GM21367 (cell line): ENCODE data around the gene CCNG1.
"Not testable (repeated sequence)": the region's sequence is repeated elsewhere in the genome, so short reads cannot be mapped to it uniquely, and the experiment has no call there.

Experiments
- ATAC-seq: cut with Tn5 transposase; IDR thresholded peaks from one replicate; pipeline ENCODE4 v1.9.1; 2021; ENCODE audit not compliant: unreplicated experiment

Gene CCNG1

GRCh38 chr5:163440954-163441353 is 3.6 kb downstream of the CCNG1 start:
- ATAC-seq, result no peak

GRCh38 chr5:163444526-163444925 is 7.1 kb downstream of the CCNG1 start:
- ATAC-seq, result no peak

- ATAC-seq, result no peak
These were observed 8.0 kb downstream of the CCNG1 start for GRCh38 chr5:163445345-163445744.

GRCh38 chr5:163447191-163447590 is 9.8 kb downstream of the CCNG1 start:
- no peak for ATAC-seq

- no peak for ATAC-seq
These were observed 10.5 kb downstream of the CCNG1 start for GRCh38 chr5:163447875-163448274.

GRCh38 chr5:163448491-163448890 is 11.1 kb downstream of the CCNG1 start:
- no peak for ATAC-seq

- no peak for ATAC-seq
These were observed 14.1 kb downstream of the CCNG1 start for GRCh38 chr5:163451489-163451888.

GRCh38 chr5:163453705-163454104 is 16.3 kb downstream of the CCNG1 start:
- ATAC-seq, result no peak

- ATAC-seq, result not testable (repeated sequence)
These were observed 18.0 kb downstream of the CCNG1 start for GRCh38 chr5:163455406-163455805.

GRCh38 chr5:163456029-163456589 is 18.7 kb downstream of the CCNG1 start:
- no peak for ATAC-seq

- no peak for ATAC-seq
These were observed 19.4 kb downstream of the CCNG1 start for GRCh38 chr5:163456840-163457239.

- no peak for ATAC-seq
These were observed 21.5 kb downstream of the CCNG1 start for GRCh38 chr5:163458778-163459385.

GRCh38 chr5:163459462-163459818 is 22.0 kb downstream of the CCNG1 start:
- peak; percentile 1 for ATAC-seq

GRCh38 chr5:163459819-163460561 is 22.6 kb downstream of the CCNG1 start, which contains the start of gene NUDCD2:
TSS of gene NUDCD2 (minus strand) at chr5:163460102. CDS start at chr5:163460050, 52 bp downstream.
- peak; percentile 82 for ATAC-seq

- ATAC-seq, result no peak
These were observed 23.3 kb downstream of the CCNG1 start, which contains the start of gene HMMR for GRCh38 chr5:163460562-163461171. TSS of gene HMMR (plus strand) at chr5:163460632. CDS start at chr5:163460693, 61 bp downstream.

- ATAC-seq, result no peak
These were observed 25.7 kb downstream of the CCNG1 start for GRCh38 chr5:163463063-163463435.

- ATAC-seq, result no peak
These were observed 30.3 kb downstream of the CCNG1 start for GRCh38 chr5:163467682-163468081.

GRCh38 chr5:163473635-163474243 is 36.3 kb downstream of the CCNG1 start:
- ATAC-seq, result peak; percentile 83

GRCh38 chr5:163475411-163475810 is 38.0 kb downstream of the CCNG1 start:
- no peak for ATAC-seq

- ATAC-seq, result no peak
These were observed 41.0 kb downstream of the CCNG1 start for GRCh38 chr5:163478126-163478981.

- no peak for ATAC-seq
These were observed 41.5 kb downstream of the CCNG1 start for GRCh38 chr5:163478982-163479271.
